Measurements from ENCODE around the gene REV1.

DNA sequence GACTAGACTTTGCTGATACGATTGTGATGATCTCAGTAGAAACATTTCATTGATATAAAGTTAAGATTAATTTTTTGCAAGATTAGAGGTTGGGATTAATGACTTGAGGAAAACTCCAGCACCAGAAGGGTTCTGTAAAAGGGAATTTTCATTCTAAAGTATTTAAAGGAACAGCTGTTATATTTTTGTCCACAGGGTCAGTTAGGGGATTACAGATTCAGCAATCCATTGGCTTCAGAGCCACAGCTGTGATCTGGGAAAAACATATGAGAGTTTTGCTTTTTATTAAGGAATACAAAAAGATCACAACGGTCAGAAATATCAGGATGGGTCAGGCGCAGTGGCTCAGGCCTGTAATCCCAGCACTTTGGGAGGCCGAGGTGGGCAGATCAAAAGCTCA is 19.6 kb upstream of the REV1 start:
- TF ChIP-seq EZH2 (IDR thresholded peaks at IDR 0.05; ENCODE audit: borderline replicate concordance, low read depth, low read length, severe bottlenecking) (no peak), POLR2AphosphoS5 (IDR thresholded peaks at IDR 0.05; ENCODE audit: insufficient read depth, low read depth, low read length) (no peak)
